A549 (cell line): Measurements from ENCODE around the gene GIMAP4. TPM values are rescaled to one million over a fixed set of nuclear protein-coding genes. Genes with fewer than 3 reads are reported as not detected.

Source experiments
- ATAC-seq, 2 experiments: fragments of 200-7000 bp in 1 of 2; fragments of >200 bp in 1 of 2; cut with Nextera tagmentation in 1 of 2; cut with Tn5 transposase in 1 of 2; 3 replicates each; pipeline versions ENCODE4 v1.8.0 to v1.9.1; 2018 to 2020; ENCODE audit warnings: mild to moderate bottlenecking in 1 of 2, moderate library complexity in 1 of 2
- CTCF ChIA-PET: fragments of 300-600 bp; sonication (Branson Sonifier 250); formaldehyde crosslinking; extraction: SDS; loops from one replicate; lab custom pipeline; 2021; ENCODE audit warnings: antibody characterized with exemption, inconsistent platforms; lab: Yijun Ruan, JAX
- POLR2A ChIA-PET: fragments of 350-600 bp; formaldehyde crosslinking; extraction: SDS; loops from one replicate; lab custom pipeline; 2021; ENCODE audit warnings: antibody characterized with exemption, inconsistent platforms; lab: Yijun Ruan, JAX
- DNase-seq, 2 experiments: peaks; one replicate each; pipeline versions ENCODE4 v3.0.0 to v3.0.0-alpha.2; 2011 to 2016; ENCODE audit warnings: low read depth in 1 of 2, low spot score in 1 of 2
- FAIRE-seq: peaks from 2 replicates; lab custom pipeline; 2011; peaks lifted over from hg19 to GRCh38; lab: Jason Lieb, UNC
- H3K27ac ChIP-seq, 2 experiments: fragments of >200 bp; sonication (Bioruptor Twin); formaldehyde crosslinking; 3 replicates each; pipeline ENCODE4 v1.5.1; 2016 to 2017
- H3K4me1 ChIP-seq: fragments of >200 bp; sonication (Bioruptor Twin); formaldehyde crosslinking; 3 replicates; pipeline ENCODE4 v1.6.1; 2016
- H3K4me2 ChIP-seq: fragments of >200 bp; sonication (Bioruptor Twin); formaldehyde crosslinking; 3 replicates; pipeline ENCODE4 v1.6.1; 2016
- H3K4me3 ChIP-seq: fragments of >200 bp; sonication (Bioruptor Twin); formaldehyde crosslinking; 3 replicates; pipeline ENCODE4 v1.5.1; 2016
- H3K9me3 ChIP-seq: fragments of >200 bp; sonication (Bioruptor Twin); formaldehyde crosslinking; 3 replicates; pipeline ENCODE4 v1.6.1; 2016
- BHLHE40 ChIP-seq: IDR thresholded peaks from 2 replicates; pipeline ENCODE4 v1.6.1; 2012; ENCODE audit warnings: low read depth, low read length, inconsistent platforms
- CEBPB ChIP-seq, 2 experiments: fragments of >200 bp in 1 of 2; sonication (Bioruptor Twin) in 1 of 2; formaldehyde crosslinking in 1 of 2; IDR thresholded peaks; 2 replicates each; pipeline ENCODE4 v1.6.1; 2012 to 2016
- CTCF ChIP-seq: fragments of >200 bp; sonication (Bioruptor Twin); formaldehyde crosslinking; IDR thresholded peaks from 3 replicates; pipeline ENCODE4 v1.5.1; 2016
- E2F6 ChIP-seq: IDR thresholded peaks from 2 replicates; pipeline ENCODE4 v1.6.1; 2012; ENCODE audit warnings: low read depth, borderline replicate concordance
- EHMT2 ChIP-seq: fragments of 200-600 bp; sonication (generic); IDR thresholded peaks from 2 replicates; pipeline ENCODE4 v1.6.1; 2016; ENCODE audit warnings: antibody characterized with exemption, low read depth, mild to moderate bottlenecking, moderate library complexity
- ESRRA ChIP-seq: fragments of 150-350 bp; IDR thresholded peaks from 2 replicates; pipeline ENCODE4 v1.6.1; 2014; ENCODE audit warnings: mild to moderate bottlenecking, low read length, borderline replicate concordance
- HDAC2 ChIP-seq: fragments of 200-600 bp; sonication (generic); IDR thresholded peaks from 2 replicates; pipeline ENCODE4 v1.6.1; 2016
- HEYL ChIP-seq: fragments of 250-450 bp; sonication (Bioruptor Pico); IDR thresholded peaks from 2 replicates; pipeline ENCODE4 v1.8.0; 2021; ENCODE audit warnings: mild to moderate bottlenecking, moderate library complexity
- HOXA7 ChIP-seq: fragments of 250-450 bp; sonication (Bioruptor Pico); IDR thresholded peaks from 2 replicates; pipeline ENCODE4 v1.5.0; 2020; ENCODE audit warnings: mild to moderate bottlenecking, moderate library complexity
- HOXB13 ChIP-seq: fragments of 250-450 bp; sonication (Bioruptor Pico); IDR thresholded peaks from 2 replicates; pipeline ENCODE4 v1.5.0; 2020; ENCODE audit warnings: low read depth, mild to moderate bottlenecking, moderate library complexity
- MYC ChIP-seq: IDR thresholded peaks from 2 replicates; pipeline ENCODE4 v1.6.1; 2012; ENCODE audit warnings: mild to moderate bottlenecking, inconsistent platforms, low read length, improper control_type of control experiment, borderline replicate concordance
- NFE2L2 ChIP-seq: fragments of 150-350 bp; conservative IDR thresholded peaks from 2 replicates; pipeline ENCODE4 v1.6.1; 2014; ENCODE audit warnings: low read length
- PBX3 ChIP-seq: IDR thresholded peaks from 2 replicates; pipeline ENCODE4 v1.6.1; 2012
- PHF8 ChIP-seq: fragments of 200-600 bp; sonication (generic); IDR thresholded peaks from 2 replicates; pipeline ENCODE4 v1.6.1; 2016; ENCODE audit warnings: low read depth, mild to moderate bottlenecking, antibody characterized with exemption, moderate library complexity, borderline replicate concordance
- POLR2A ChIP-seq: IDR thresholded peaks from 2 replicates; pipeline ENCODE4 v1.6.1; 2012; ENCODE audit warnings: mild to moderate bottlenecking, low read length
- POLR2AphosphoS2 ChIP-seq: conservative IDR thresholded peaks from 2 replicates; pipeline ENCODE4 v1.6.1; 2012; ENCODE audit warnings: low read length, improper control_type of control experiment, inconsistent platforms
- RARB ChIP-seq: fragments of 250-450 bp; sonication (Bioruptor Pico); IDR thresholded peaks from 2 replicates; pipeline ENCODE4 v1.8.0; 2021; ENCODE audit warnings: mild to moderate bottlenecking, moderate library complexity
- RCOR1 ChIP-seq: fragments of 150-350 bp; IDR thresholded peaks from 2 replicates; pipeline ENCODE4 v1.6.1; 2014; ENCODE audit warnings: antibody characterized with exemption, low read length, low read depth
- REST ChIP-seq: fragments of 200-600 bp; sonication (generic); IDR thresholded peaks from 2 replicates; pipeline ENCODE4 v1.6.1; 2016; ENCODE audit warnings: antibody characterized with exemption, mild to moderate bottlenecking, moderate library complexity
- RNF2 ChIP-seq: fragments of 200-600 bp; sonication (generic); IDR thresholded peaks from 2 replicates; pipeline ENCODE4 v1.6.1; 2016; ENCODE audit warnings: low read depth, mild to moderate bottlenecking, antibody characterized with exemption, moderate library complexity, borderline replicate concordance
- SMC3 ChIP-seq: fragments of >200 bp; sonication (Bioruptor Twin); formaldehyde crosslinking; IDR thresholded peaks from 3 replicates; pipeline ENCODE4 v1.6.1; 2018; ENCODE audit warnings: inconsistent platforms
- TP53 ChIP-seq: fragments of 250-450 bp; sonication (Bioruptor Pico); IDR thresholded peaks from 2 replicates; pipeline ENCODE4 v1.5.0; 2021; ENCODE audit warnings: mild to moderate bottlenecking, moderate library complexity
- WGBS: methylation state at CpG from one replicate; pipeline ENCODE4 v1.1.6; 2017; ENCODE audit errors: missing lambda C conversion rate; 5-methylcytosine and 5-hydroxymethylcytosine counted together
- polyA plus RNA-seq, 4 experiments: library from polyadenylated mRNA; depleted of rRNA in 3 of 4; stranded (reverse); fragments of >200 nt; fragmentation: RNase III in 1 of 4; extraction: RNeasy Plus Mini Kit Qiagen cat#74134 plus additional on column Dnase treatment in 1 of 4; gene quantifications; 2 replicates in 3 of 4; 3 replicates in 1 of 4; pipeline ENCODE4 v1.2.3, GENCODE V29; 2011 to 2017
- TF ChIP-seq, protein P1 (sequence below): IDR thresholded peaks from 2 replicates; pipeline ENCODE4 v1.6.1; 2012
- TF ChIP-seq, protein P2 (sequence below): fragments of 250-450 bp; sonication (Bioruptor Pico); IDR thresholded peaks from 2 replicates; pipeline ENCODE4 v1.5.0; 2021; ENCODE audit warnings: mild to moderate bottlenecking, moderate library complexity, borderline replicate concordance

GIMAP4 gene
- polyA plus RNA-seq, 2 of the 4 experiments (the other 2 are of a cell fraction), result not detected

- Histone ChIP-seq H3K4me1 (no peaks in the 10 kb centered on the region), H3K4me3 (no peak overlapping the region), H3K9me3 (no peaks in the 10 kb centered on the region), H3K27ac (no peak overlapping the region), H3K4me2 (no peak overlapping the region)
- FAIRE-seq (no peak), DNase-seq (no peak), ATAC-seq (no peak)
- CTCF ChIA-PET, result no interaction called here
- POLR2A ChIA-PET, result no interaction called here
- TF ChIP-seq HEYL (no peak), SMC3 (no peak), RCOR1 (no peak), REST (no peak), NFE2L2 (no peak), EHMT2 (no peak), ESRRA (no peak)
Measured at GRCh38 chr7:150586785-150587152, 19.6 kb downstream of the GIMAP4 start.

DNA sequence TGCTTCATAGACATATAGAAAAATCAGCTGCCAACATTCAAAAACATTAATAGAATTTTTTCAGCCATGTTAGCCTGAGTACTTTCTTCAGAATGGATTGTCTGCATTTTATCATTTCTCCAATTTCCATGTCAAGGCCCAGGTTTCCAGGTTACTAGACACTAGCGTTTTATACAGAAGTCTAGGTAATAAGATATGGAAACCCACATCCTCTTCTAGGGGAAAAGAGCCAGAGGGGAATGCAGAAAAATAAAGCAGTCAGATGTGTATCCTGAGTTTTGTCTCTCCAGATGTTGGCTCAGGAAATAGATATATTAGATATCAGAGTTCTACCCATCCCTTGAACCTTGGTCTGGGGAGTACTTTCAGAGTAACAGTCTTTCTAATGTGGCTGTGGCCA, 20.4 kb downstream of the GIMAP4 start:
- Histone ChIP-seq H3K4me2 (no peak overlapping the region), H3K4me1 (no peaks in the 10 kb centered on the region), H3K27ac (no peak overlapping the region), H3K9me3 (no peaks in the 10 kb centered on the region), H3K4me3 (no peak overlapping the region)
- no peak for ATAC-seq
- DNase-seq, result no peak
- ChIA-PET CTCF (no interaction called here), POLR2A (no interaction called here)
- TF ChIP-seq RARB (CRISPR knock-in tag) (no peak), POLR2AphosphoS2 (no peak), RNF2 (no peak), HDAC2 (no peak), E2F6 (no peak), SMC3 (no peak), CEBPB (IDR thresholded peaks at IDR 0.05) (no peak)
- TF ChIP-seq, protein P1, sequence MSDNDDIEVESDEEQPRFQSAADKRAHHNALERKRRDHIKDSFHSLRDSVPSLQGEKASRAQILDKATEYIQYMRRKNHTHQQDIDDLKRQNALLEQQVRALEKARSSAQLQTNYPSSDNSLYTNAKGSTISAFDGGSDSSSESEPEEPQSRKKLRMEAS, result no peak
- WGBS, result 50% methylated on average over 1 of the region's 1 CpG
- FAIRE-seq, result no peak

DNA sequence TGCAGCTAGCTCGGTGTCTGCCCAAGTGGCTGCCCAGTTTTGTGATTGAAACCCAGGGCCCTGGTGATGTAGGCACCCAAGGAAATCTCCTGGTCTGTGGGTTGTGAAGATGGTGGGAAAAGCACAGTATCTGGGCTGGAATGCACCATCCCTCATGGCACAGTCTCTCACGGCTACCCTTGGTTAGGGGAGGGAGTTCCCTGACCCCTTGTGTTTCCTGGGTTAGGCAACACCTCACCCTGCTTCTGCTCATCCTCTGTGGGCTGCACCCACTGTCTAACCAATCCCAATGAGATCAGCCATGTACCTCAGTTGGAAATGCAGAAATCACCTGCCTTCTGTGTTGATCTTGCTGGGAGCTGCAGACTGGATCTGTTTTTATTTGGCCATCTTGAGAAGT, 27.6 kb downstream of the GIMAP4 start:
- DNase-seq (no peak), ATAC-seq (no peak), FAIRE-seq (no peak)
- H3K4me3 ChIP-seq, result no peak overlapping the region
- H3K9me3 ChIP-seq, result no peaks in the 10 kb centered on the region
- ChIA-PET POLR2A (no interaction called here), CTCF (no interaction called here)
- WGBS, result 0% methylated on average over 1 of the region's 2 CpGs
- no peaks in the 10 kb centered on the region for H3K4me1 ChIP-seq
- no peak overlapping the region for H3K4me2 ChIP-seq
- TF ChIP-seq HOXB13 (CRISPR knock-in tag), result no peak
- TF ChIP-seq RARB (CRISPR knock-in tag), result no peak
- TF ChIP-seq CTCF, result no peak
- TF ChIP-seq RCOR1, result no peak
- TF ChIP-seq PBX3, result no peak
- no peak for TF ChIP-seq TP53
- TF ChIP-seq NFE2L2, result no peak
- no peak for TF ChIP-seq PHF8
- TF ChIP-seq E2F6, result no peak
- no peak for TF ChIP-seq BHLHE40
- TF ChIP-seq, protein P2, sequence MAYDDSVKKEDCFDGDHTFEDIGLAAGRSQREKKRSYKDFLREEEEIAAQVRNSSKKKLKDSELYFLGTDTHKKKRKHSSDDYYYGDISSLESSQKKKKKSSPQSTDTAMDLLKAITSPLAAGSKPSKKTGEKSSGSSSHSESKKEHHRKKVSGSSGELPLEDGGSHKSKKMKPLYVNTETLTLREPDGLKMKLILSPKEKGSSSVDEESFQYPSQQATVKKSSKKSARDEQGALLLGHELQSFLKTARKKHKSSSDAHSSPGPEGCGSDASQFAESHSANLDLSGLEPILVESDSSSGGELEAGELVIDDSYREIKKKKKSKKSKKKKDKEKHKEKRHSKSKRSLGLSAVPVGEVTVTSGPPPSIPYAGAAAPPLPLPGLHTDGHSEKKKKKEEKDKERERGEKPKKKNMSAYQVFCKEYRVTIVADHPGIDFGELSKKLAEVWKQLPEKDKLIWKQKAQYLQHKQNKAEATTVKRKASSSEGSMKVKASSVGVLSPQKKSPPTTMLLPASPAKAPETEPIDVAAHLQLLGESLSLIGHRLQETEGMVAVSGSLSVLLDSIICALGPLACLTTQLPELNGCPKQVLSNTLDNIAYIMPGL (CRISPR knock-in tag), result no peak
- no peak for TF ChIP-seq HOXA7 (CRISPR knock-in tag)
- no peak for TF ChIP-seq POLR2A
- no peak for TF ChIP-seq MYC
- H3K27ac ChIP-seq, result no peak overlapping the region
